A673 (cell line): ENCODE data around the gene PELI3. TPM values are rescaled to one million over a fixed set of nuclear protein-coding genes. Genes with fewer than 3 reads are reported as not detected.
"Not testable (repeated sequence)": the region's sequence is repeated elsewhere in the genome, so short reads cannot be mapped to it uniquely, and the experiment has no call there.

Experiments
- BruUV-seq: library from RNA; stranded (reverse); fragments of 400-500 nt; replicated peaks from 2 replicates; lab custom pipeline; 2021; lab: Mats Ljungman, UMichigan
- CTCF ChIA-PET: fragments of 300-600 bp; sonication (Branson Sonifier 250); formaldehyde crosslinking; loops from one replicate; lab custom pipeline; 2022; ENCODE audit warnings: antibody characterized with exemption; lab: Charles Lee
- POLR2A ChIA-PET: fragments of 300-600 bp; sonication (Branson Sonifier 250); formaldehyde crosslinking; loops from one replicate; lab custom pipeline; 2022; ENCODE audit warnings: antibody characterized with exemption; ENCODE audit not compliant: low non-redundant PET; lab: Charles Lee
- DNase-seq: peaks from one replicate; pipeline ENCODE4 v3.0.0-alpha.2; 2015; ENCODE audit warnings: low spot score
- H3K27ac ChIP-seq: fragments of 200-600 bp; sonication (generic); 2 replicates; pipeline ENCODE4 v1.5.1; 2016; ENCODE audit warnings: mixed run types, low read depth, mild to moderate bottlenecking, mixed read lengths, antibody characterized with exemption, low read length; ENCODE audit not compliant: poor library complexity, severe bottlenecking
- H3K27me3 ChIP-seq: fragments of 200-600 bp; sonication (generic); replicated peaks from 2 replicates; pipeline ENCODE4 v1.6.1; 2017; ENCODE audit warnings: mixed run types, low read depth, mild to moderate bottlenecking, mixed read lengths, antibody characterized with exemption, low read length; ENCODE audit not compliant: insufficient read depth, poor library complexity
- H3K36me3 ChIP-seq: fragments of 200-600 bp; sonication (generic); 2 replicates; pipeline ENCODE4 v1.6.1; 2016; ENCODE audit warnings: mixed run types, mild to moderate bottlenecking, mixed read lengths, antibody characterized with exemption, low read length; ENCODE audit not compliant: insufficient read depth, poor library complexity, severe bottlenecking
- H3K4me1 ChIP-seq: fragments of 200-600 bp; sonication (generic); 2 replicates; pipeline ENCODE4 v1.6.1; 2017; ENCODE audit warnings: mixed run types, mild to moderate bottlenecking, mixed read lengths, antibody characterized with exemption, low read length; ENCODE audit not compliant: insufficient read depth, poor library complexity, severe bottlenecking
- H3K4me3 ChIP-seq: fragments of 200-600 bp; sonication (generic); 2 replicates; pipeline ENCODE4 v1.5.1; 2016; ENCODE audit warnings: low read depth, mixed run types, mild to moderate bottlenecking, mixed read lengths, low read length; ENCODE audit not compliant: poor library complexity, severe bottlenecking
- H3K9me3 ChIP-seq: fragments of 200-600 bp; sonication (generic); 2 replicates; pipeline ENCODE4 v1.6.1; 2016; ENCODE audit warnings: mixed run types, low read depth, mild to moderate bottlenecking, mixed read lengths, antibody characterized with exemption, low read length; ENCODE audit not compliant: poor library complexity, severe bottlenecking
- EZH2 ChIP-seq: fragments of 200-600 bp; sonication (generic); IDR thresholded peaks from 2 replicates; pipeline ENCODE4 v1.6.1; 2017; ENCODE audit warnings: borderline replicate concordance, low read depth, mild to moderate bottlenecking, mixed read lengths, antibody characterized with exemption, low read length; ENCODE audit not compliant: poor library complexity, severe bottlenecking
- intact Hi-C: fragments of 100-400 bp; cut with micrococcal nuclease; formaldehyde crosslinking; loops from one replicate; pipeline ENCODE4 v1.10.0; 2022; ENCODE audit not compliant: unreplicated experiment
- total RNA-seq: library from RNA; stranded (reverse); gene quantifications from 2 replicates; pipeline ENCODE4 v1.2.3, GENCODE V29; 2021
- TF ChIP-seq, protein P1 (sequence below): fragments of 300-800, 200-600 bp; sonication (generic); conservative IDR thresholded peaks from 2 replicates; pipeline ENCODE4 v1.5.1; 2017; ENCODE audit warnings: low read depth, mild to moderate bottlenecking, antibody characterized with exemption, low read length, moderate library complexity, mixed read lengths

PELI3 gene
- total RNA-seq, 1 experiment from 2014 or later, result 15.4 TPM

DNA sequence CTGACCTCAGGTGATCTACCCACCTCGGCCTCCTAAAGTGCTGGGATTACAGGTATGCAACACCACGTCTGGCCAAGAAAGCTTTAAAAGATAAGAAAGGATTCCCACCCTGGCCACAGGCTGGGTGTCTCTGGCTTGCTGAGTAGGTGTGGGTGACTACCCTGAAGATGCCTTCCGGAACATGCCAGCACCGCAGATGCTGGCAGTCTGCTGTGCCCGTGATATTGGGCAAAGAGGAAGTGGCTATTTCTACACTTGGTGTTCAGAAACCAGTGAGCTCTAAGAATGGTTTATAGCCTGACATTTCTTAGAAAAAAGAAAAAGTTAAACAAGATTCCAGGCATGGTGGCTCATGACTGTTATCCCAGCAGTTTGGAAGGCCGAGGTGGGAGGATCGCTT, 34.1 kb upstream of the PELI3 start:
- CTCF ChIA-PET, result interaction anchor here (0.6 to 1.1 kb wide), 2 partner anchors 47 to 225 kb away, joined by 3 to 10 read pairs; no protein-coding TSS in a partner anchor
- BruUV-seq, result no TSS peak

DNA sequence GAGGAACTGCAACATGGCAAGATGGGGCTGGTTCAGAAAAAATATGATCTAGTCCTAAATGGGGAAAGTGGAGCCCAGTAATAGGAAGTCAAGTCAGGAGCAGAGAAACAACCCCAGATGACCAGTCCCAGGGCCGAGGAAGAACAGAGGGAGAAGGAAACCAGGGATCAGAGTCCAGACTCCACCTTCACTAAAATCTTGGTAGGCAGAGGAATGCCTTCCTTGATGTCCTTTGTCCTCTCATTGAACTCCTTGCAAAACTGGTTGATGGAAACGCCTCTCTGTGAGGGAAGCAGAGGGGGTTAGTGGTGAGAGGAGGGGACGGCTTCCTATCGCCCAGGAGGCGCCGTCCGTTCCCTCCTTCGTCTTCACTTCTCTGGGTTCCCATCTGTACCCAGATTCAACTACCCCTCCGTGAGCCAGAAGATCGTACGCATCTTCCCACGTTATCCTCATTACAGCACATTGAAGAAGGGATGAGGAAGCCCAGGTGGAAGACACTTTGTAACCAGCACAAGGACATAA, 28.7 kb upstream of the PELI3 start:
- BruUV-seq, result no TSS peak
- POLR2A ChIA-PET, result no interaction called here
- intact Hi-C loops, result loop anchor here (2.0 to 5.0 kb wide), 2 partner anchors 29 to 51 kb away; no protein-coding TSS in a partner anchor
- no peak for DNase-seq
- Histone ChIP-seq H3K4me1 (peaks cover 4% of the 10 kb centered on the region), H3K27ac (peak overlapping the region; percentile 85), H3K4me3 (peak overlapping the region; percentile 66), H3K27me3 (no peaks in the 10 kb centered on the region), H3K9me3 (no peaks in the 10 kb centered on the region), H3K36me3 (peaks cover 25% of the 10 kb centered on the region)
- TF ChIP-seq EZH2, result no peak
- TF ChIP-seq, protein P1, sequence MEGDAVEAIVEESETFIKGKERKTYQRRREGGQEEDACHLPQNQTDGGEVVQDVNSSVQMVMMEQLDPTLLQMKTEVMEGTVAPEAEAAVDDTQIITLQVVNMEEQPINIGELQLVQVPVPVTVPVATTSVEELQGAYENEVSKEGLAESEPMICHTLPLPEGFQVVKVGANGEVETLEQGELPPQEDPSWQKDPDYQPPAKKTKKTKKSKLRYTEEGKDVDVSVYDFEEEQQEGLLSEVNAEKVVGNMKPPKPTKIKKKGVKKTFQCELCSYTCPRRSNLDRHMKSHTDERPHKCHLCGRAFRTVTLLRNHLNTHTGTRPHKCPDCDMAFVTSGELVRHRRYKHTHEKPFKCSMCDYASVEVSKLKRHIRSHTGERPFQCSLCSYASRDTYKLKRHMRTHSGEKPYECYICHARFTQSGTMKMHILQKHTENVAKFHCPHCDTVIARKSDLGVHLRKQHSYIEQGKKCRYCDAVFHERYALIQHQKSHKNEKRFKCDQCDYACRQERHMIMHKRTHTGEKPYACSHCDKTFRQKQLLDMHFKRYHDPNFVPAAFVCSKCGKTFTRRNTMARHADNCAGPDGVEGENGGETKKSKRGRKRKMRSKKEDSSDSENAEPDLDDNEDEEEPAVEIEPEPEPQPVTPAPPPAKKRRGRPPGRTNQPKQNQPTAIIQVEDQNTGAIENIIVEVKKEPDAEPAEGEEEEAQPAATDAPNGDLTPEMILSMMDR, result no peak
- CTCF ChIA-PET, result interaction anchor here (0.5 to 1.5 kb wide), 3 partner anchors 17 to 240 kb away, joined by 4 to 8 read pairs (median 5); partner anchors contain the start of gene NPAS4

More for the DNA sequence above, 34.1 kb upstream of the PELI3 start:
- H3K4me1 ChIP-seq, result peaks cover under 1% of the 10 kb centered on the region
- POLR2A ChIA-PET, result no interaction called here
- intact Hi-C loops, result no loop called here
- H3K36me3 ChIP-seq, result peaks cover 25% of the 10 kb centered on the region
- no peak overlapping the region for H3K4me3 ChIP-seq
- no peaks in the 10 kb centered on the region for H3K27me3 ChIP-seq
- TF ChIP-seq, protein P1, result no peak
- no peak for TF ChIP-seq EZH2
- H3K27ac ChIP-seq, result no peak overlapping the region
- no peak for DNase-seq
- H3K9me3 ChIP-seq, result no peaks in the 10 kb centered on the region

DNA sequence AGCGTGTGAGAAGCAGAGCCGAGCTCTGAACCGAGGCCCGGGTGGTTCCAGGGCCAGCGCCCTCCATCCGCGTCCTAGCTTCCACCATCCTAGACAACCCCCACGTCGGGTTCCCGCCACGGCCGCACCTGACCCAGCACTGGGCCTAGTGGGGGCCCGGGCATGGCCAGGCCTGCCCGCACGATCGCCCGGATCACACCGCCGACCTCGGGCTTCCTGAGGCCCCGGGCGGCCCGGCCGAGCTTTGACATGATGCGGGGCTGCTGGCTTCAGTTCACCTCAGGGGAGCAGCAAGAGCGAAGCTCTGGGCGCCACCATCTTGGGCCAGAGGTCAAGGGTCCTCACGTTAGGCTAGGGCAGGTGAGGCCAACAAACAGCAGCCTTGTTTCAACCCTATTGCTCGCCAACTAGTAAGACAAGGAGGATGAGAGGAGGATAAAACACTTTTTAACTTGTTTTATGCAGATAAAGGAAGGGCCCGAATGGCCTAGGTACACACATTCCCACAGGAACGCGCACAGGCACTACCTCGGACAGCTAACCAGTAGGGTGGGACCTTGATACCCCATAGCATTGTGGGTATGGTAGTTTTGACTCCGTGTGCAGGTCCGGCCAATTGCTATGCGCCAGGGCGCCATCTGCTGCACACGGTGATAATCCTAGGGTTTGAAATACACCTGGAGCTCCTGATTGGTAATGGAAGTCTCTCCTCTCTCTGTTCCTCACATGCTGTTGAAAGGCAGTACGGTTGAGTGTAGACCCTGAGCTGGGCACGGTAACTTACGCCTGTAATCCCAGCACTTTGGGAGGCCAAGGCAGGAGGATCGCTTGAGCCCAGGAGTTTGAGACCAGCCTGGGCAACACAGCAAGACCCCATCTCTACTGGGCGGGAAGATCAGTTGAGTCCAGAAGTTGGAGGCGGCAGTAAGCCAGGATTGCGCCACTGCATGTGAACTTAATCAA, 27.9 kb upstream of the PELI3 start, which contains the start of gene MRPL11:
Gene MRPL11 (minus strand): TSS at position 345 of the 963 bp plus-strand sequence. CDS start 94 bp downstream, at position 251.
- Histone ChIP-seq H3K4me1 (peaks cover 4% of the 10 kb centered on the region), H3K36me3 (peaks cover 25% of the 10 kb centered on the region), H3K27ac (peak within 1 kb of the TSS; percentile 85), H3K27me3 (no peaks in the 10 kb centered on the region), H3K9me3 (peaks cover 5% of the 10 kb centered on the region), H3K4me3 (peak within 1 kb of the TSS; percentile 66)
- peak; percentile 97 for DNase-seq
- CTCF ChIA-PET, result interaction anchor here (0.5 to 1.6 kb wide), 11 partner anchors 10 to 564 kb away, joined by 3 to 17 read pairs (median 5); partner anchors contain the start of genes DPP3, NPAS4 and PELI3
- BruUV-seq, result no TSS peak
- POLR2A ChIA-PET, result no interaction called here
- TF ChIP-seq EZH2, result no peak
- TF ChIP-seq, protein P1, result peak; percentile 89
- intact Hi-C loops, result loop anchor here (2.0 to 5.0 kb wide), 2 partner anchors 30 to 51 kb away; no protein-coding TSS in a partner anchor

DNA sequence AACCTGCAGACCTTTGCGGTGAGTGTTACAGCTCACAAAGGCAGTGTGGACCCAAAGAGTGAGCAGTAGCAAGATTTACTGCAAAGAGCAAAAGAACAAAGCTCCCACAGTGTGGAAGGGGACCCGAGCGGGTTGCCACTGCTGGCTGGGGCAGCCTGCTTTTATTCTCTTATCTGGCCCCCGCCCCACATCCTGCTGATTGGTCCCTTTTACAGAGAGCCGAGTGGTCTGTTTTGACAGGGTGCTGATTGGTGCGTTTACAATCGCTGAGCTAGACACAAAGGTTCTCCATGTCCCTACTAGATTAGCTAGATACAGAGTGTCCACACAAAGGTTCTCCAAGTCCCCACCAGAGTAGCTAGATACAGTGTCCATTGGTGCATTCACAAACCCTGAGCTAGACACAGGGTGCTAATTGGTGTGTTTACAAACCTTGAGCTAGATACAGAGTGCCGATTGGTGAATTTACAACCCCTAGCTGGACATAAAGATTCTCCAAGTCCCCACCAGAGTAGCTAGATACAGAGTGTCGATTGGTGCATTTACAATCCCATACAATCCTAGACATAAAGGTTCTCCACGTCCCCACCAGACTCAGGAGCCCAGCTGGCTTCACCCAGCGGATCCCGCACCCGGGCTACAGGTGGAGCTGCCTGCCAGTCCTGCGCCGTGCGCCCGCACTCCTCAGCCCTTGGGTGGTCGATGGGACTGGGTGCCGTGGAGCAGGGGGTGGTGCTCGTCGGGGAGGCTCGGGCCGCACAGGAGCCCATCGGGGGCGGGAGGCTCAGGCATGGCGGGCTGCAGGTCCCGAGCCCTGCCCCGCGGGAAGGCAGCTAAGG, 26.4 kb upstream of the PELI3 start:
- H3K36me3 ChIP-seq, result peaks cover 20% of the 10 kb centered on the region
- DNase-seq, H3K4me1 ChIP-seq, BruUV-seq, H3K9me3 ChIP-seq, POLR2A ChIA-PET, intact Hi-C loops, H3K27ac ChIP-seq, H3K27me3 ChIP-seq, H3K4me3 ChIP-seq: not testable (repeated sequence)
- CTCF ChIA-PET, result interaction anchor here (1.6 kb wide), 1 partner anchor 51 kb away, joined by 4 read pairs; no protein-coding TSS in a partner anchor
